Measurements from ENCODE around the gene DNAJC15. TPM values are rescaled to one million over a fixed set of nuclear protein-coding genes. Genes with fewer than 3 reads are reported as not detected.
"Not testable (repeated sequence)": the region's sequence is repeated elsewhere in the genome, so short reads cannot be mapped to it uniquely, and the experiment has no call there.

The DNAJC15 gene
- total RNA-seq, 4 donors from 2014 or later, result 9.3 to 21.6 (median 12.7) TPM

GRCh38 chr13:43061496-43062280 is 38.3 kb downstream of the DNAJC15 start:
- peaks cover 0 to 9% of the 10 kb centered on the region in 2 donors for H3K36me3 ChIP-seq
- no peak overlapping the region for H3K27ac ChIP-seq
- 75 to 89% methylated on average over 5 of the region's 5 CpGs for WGBS, 2 donors (ENCODE audit: low coverage in 1 of 2)
- no peak for TF ChIP-seq EP300 (IDR thresholded peaks at IDR 0.05)
- no peak for TF ChIP-seq POLR2AphosphoS5 (IDR thresholded peaks at IDR 0.05)
- no peak for TF ChIP-seq POLR2A (IDR thresholded peaks at IDR 0.05)
- TF ChIP-seq CTCF (IDR thresholded peaks at IDR 0.05), result no peak
- H3K27me3 ChIP-seq, result no peaks in the 10 kb centered on the region
- H3K4me1 ChIP-seq, result peaks cover 0 to 19% (median 0%) of the 10 kb centered on the region in 3 donors
- H3K4me3 ChIP-seq, result no peak overlapping the region
- no peak for ATAC-seq
- no peaks in the 10 kb centered on the region for H3K9me3 ChIP-seq

DNA sequence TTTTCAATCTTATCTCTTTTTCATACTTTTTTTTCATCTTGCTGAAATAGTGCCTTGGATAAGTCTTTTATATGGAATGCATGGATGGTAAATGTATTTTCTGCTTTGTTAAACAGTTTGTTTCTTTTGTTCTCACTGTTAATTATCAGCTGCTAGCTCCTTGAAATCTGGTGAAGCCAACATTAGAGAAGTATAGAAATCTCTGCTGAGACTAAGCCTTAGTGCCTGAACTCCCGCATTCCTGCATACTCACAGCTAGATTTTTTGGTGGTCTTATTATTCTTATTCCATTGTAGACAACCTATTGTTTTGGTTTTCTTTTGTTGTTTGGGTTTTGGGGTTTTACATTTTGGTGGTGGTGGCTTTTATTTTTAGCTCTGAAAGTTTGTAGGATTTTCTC is 48.4 kb downstream of the DNAJC15 start:
- no peaks in the 10 kb centered on the region for H3K27me3 ChIP-seq
- ATAC-seq, result no peak
- TF ChIP-seq POLR2AphosphoS5 (IDR thresholded peaks at IDR 0.05), result no peak
- no peak for TF ChIP-seq POLR2A (IDR thresholded peaks at IDR 0.05)
- no peak for TF ChIP-seq CTCF (IDR thresholded peaks at IDR 0.05)
- no peak for TF ChIP-seq EP300 (IDR thresholded peaks at IDR 0.05)
- 100% methylated on average over 1 of the region's 1 CpG for WGBS, 2 donors (ENCODE audit: low coverage in 1 of 2)
- no peaks in the 10 kb centered on the region for H3K9me3 ChIP-seq
- no peak overlapping the region for H3K4me3 ChIP-seq
- peaks cover 0 to 6% (median 0%) of the 10 kb centered on the region in 3 donors for H3K4me1 ChIP-seq
- no peak overlapping the region for H3K27ac ChIP-seq
- peaks cover 0 to 16% of the 10 kb centered on the region in 2 donors for H3K36me3 ChIP-seq

GRCh38 chr13:43072394-43072793 is 49.0 kb downstream of the DNAJC15 start:
- Histone ChIP-seq H3K36me3 (peaks cover 0 to 14% of the 10 kb centered on the region in 2 donors), H3K27me3 (no peaks in the 10 kb centered on the region), H3K4me3 (no peak overlapping the region), H3K27ac (no peak overlapping the region), H3K4me1 (peaks cover 0 to 12% (median 0%) of the 10 kb centered on the region in 3 donors), H3K9me3 (no peaks in the 10 kb centered on the region)
- 81 to 89% methylated on average over 4 to 5 of the region's 5 CpGs for WGBS, 2 donors (ENCODE audit: low coverage in 1 of 2)
- ATAC-seq, result no peak
- no peak for TF ChIP-seq EP300 (IDR thresholded peaks at IDR 0.05)
- TF ChIP-seq POLR2AphosphoS5 (IDR thresholded peaks at IDR 0.05), result no peak
- no peak for TF ChIP-seq POLR2A (IDR thresholded peaks at IDR 0.05)
- no peak for TF ChIP-seq CTCF (IDR thresholded peaks at IDR 0.05)

DNA sequence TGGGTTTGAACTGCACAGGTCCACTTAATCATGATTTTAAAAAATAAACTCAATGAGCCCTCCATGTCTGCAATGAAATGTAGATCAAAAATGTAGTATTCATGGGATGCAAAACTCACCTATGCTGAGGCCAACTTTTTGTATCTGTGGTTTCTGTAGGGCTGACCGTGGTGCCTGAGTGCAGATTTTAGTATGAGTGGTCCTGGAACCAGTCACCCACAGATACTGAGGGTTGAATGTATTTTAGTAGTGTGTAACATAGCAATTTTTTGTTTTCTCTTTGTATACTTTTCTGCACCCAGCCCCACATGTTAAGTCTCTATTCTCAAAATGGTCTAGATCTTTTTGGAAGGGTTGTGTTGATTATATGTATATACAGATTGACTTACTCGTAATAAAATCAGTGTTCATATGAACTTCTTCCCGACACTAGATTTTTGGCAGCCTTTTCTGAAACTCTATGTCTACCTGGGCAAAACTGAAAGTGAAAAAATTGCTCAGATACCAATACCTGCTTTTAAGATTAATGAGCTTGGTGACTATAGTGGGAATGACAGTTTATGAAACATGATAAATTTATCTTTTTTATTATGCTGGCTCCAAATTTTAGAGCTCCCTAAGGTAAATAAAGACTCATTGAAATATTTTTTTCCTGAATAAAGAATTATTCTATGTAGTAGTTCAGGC is 51.6 kb downstream of the DNAJC15 start:
- H3K36me3 ChIP-seq, result peaks cover 0 to 4% of the 10 kb centered on the region in 2 donors
- TF ChIP-seq EP300 (IDR thresholded peaks at IDR 0.05) (no peak), CTCF (IDR thresholded peaks at IDR 0.05) (no peak), POLR2A (IDR thresholded peaks at IDR 0.05) (no peak), POLR2AphosphoS5 (IDR thresholded peaks at IDR 0.05) (no peak)
- ATAC-seq, result no peak
- H3K4me1 ChIP-seq, result peaks cover 0 to 18% (median 0%) of the 10 kb centered on the region in 3 donors
- H3K9me3 ChIP-seq, result no peaks in the 10 kb centered on the region
- no peak overlapping the region for H3K27ac ChIP-seq
- H3K27me3 ChIP-seq, result no peaks in the 10 kb centered on the region
- WGBS, 2 donors (ENCODE audit: low coverage in 1 of 2), result 76 to 87% methylated on average over 3 of the region's 3 CpGs
- H3K4me3 ChIP-seq, result no peak overlapping the region

GRCh38 chr13:43075511-43075902 is 52.1 kb downstream of the DNAJC15 start:
- 80 to 86% methylated on average over 3 of the region's 3 CpGs for WGBS, 2 donors (ENCODE audit: low coverage in 1 of 2)
- not testable (repeated sequence) for H3K27ac ChIP-seq, H3K9me3 ChIP-seq, H3K36me3 ChIP-seq, ATAC-seq, H3K27me3 ChIP-seq, H3K4me3 ChIP-seq
- peaks cover 0 to 18% (median 0%) of the 10 kb centered on the region in 3 donors for H3K4me1 ChIP-seq
